Measurements from ENCODE around the gene FNBP1. TPM values are rescaled to one million over a fixed set of nuclear protein-coding genes. Genes with fewer than 3 reads are reported as not detected.

Gene FNBP1
- total and polyA plus RNA-seq, 3 donors from 2014 or later, result 37.9 to 89.2 (median 76.6) TPM

- DNase-seq, result no peak
- WGBS, 2 donors, result 70 to 82% methylated on average over 10 of the region's 10 CpGs
- no peak overlapping the region for H3K27ac ChIP-seq
- H3K9me3 ChIP-seq, result no peaks in the 10 kb centered on the region
- no peak overlapping the region for H3K4me3 ChIP-seq
- H3K36me3 ChIP-seq (ENCODE audit: low read depth, missing control alignments), result no peaks in the 10 kb centered on the region
- TF ChIP-seq CTCF (IDR thresholded peaks at IDR 0.05), result no peak
- no peak for TF ChIP-seq POLR2A (IDR thresholded peaks at IDR 0.05)
- intact Hi-C loops (cut with DNase I; ENCODE audit: low total_unique reads), result no loop called here
- H3K27me3 ChIP-seq, result no peaks in the 10 kb centered on the region
- H3K4me1 ChIP-seq, result peaks cover 13% of the 10 kb centered on the region
Observed at GRCh38 chr9:129839324-129840023, 203.5 kb downstream of the FNBP1 start.

- H3K9me3 ChIP-seq, result no peaks in the 10 kb centered on the region
- no peak for DNase-seq
- H3K27ac ChIP-seq, result no peak overlapping the region
- H3K36me3 ChIP-seq (ENCODE audit: low read depth, missing control alignments), result no peaks in the 10 kb centered on the region
- no peak overlapping the region for H3K4me3 ChIP-seq
- 88 to 91% methylated on average over 12 of the region's 12 CpGs for WGBS, 2 donors
- TF ChIP-seq POLR2A (IDR thresholded peaks at IDR 0.05) (no peak), CTCF (IDR thresholded peaks at IDR 0.05) (no peak)
- peaks cover 18% of the 10 kb centered on the region for H3K4me1 ChIP-seq
- intact Hi-C loops (cut with DNase I; ENCODE audit: low total_unique reads), result no loop called here
- H3K27me3 ChIP-seq, result no peaks in the 10 kb centered on the region
Observed at GRCh38 chr9:129838707-129839259, 204.2 kb downstream of the FNBP1 start.

Small RNA genes lying within 50 kb of the gene (microRNA-seq; reads per million reads assigned to microRNA genes)
- 0 to 1.4 reads per million in 2 donors for gene MIR6855 (ENCODE audit: borderline number of aligned reads in 2 of 2, borderline replicate concordance in 1 of 2)

Small RNA genes lying within 50 kb of the gene (small RNA-seq; reads per million reads assigned to genes)
- 0 reads per million in 2 donors for gene MIR6855

Other genes with a start within 250 kb of the FNBP1 start
- gene TOR1B, start 240.0 kb downstream of the FNBP1 start, total RNA-seq, result 10 to 100 TPM; 29.4 to 30.8 TPM
- gene TOR1B, start 240.0 kb downstream of the FNBP1 start, polyA plus RNA-seq (ENCODE audit: insufficient read depth, low read depth, low replicate concordance), result 54.7 TPM
- 10 to 100 TPM; 32.9 to 43.4 TPM for gene TOR1A, start 219.1 kb downstream of the FNBP1 start, total RNA-seq
- 23.1 TPM for gene TOR1A, start 219.1 kb downstream of the FNBP1 start, polyA plus RNA-seq (ENCODE audit: insufficient read depth, low read depth, low replicate concordance)
- gene C9orf78, start 207.9 kb downstream of the FNBP1 start, total RNA-seq, result 10 to 100 TPM; 56.3 to 83.2 TPM
- 86.8 TPM for gene C9orf78, start 207.9 kb downstream of the FNBP1 start, polyA plus RNA-seq (ENCODE audit: insufficient read depth, low read depth, low replicate concordance)
- 10 to 100 TPM; 46.8 to 48.3 TPM for gene USP20, start 207.7 kb downstream of the FNBP1 start, total RNA-seq
- 37.4 TPM for gene USP20, start 207.7 kb downstream of the FNBP1 start, polyA plus RNA-seq (ENCODE audit: insufficient read depth, low read depth, low replicate concordance)
- 10 to 100 TPM; 49.1 to 53.4 TPM for gene GPR107, start 10.7 kb upstream of the FNBP1 start, total RNA-seq
- 41.1 TPM for gene GPR107, start 10.7 kb upstream of the FNBP1 start, polyA plus RNA-seq (ENCODE audit: insufficient read depth, low read depth, low replicate concordance)
- 1 to 10 TPM; 5.2 TPM for gene NCS1, start 129.2 kb upstream of the FNBP1 start, total RNA-seq
- 13.0 TPM for gene NCS1, start 129.2 kb upstream of the FNBP1 start, polyA plus RNA-seq (ENCODE audit: insufficient read depth, low read depth, low replicate concordance)
- gene HMCN2, start 222.6 kb upstream of the FNBP1 start, total RNA-seq, result 10 to 100 TPM; 10.2 to 15.5 TPM
- 17.7 TPM for gene HMCN2, start 222.6 kb upstream of the FNBP1 start, polyA plus RNA-seq (ENCODE audit: insufficient read depth, low read depth, low replicate concordance)